ENCODE measurements around the gene RPN1.
"Not testable (repeated sequence)": the region's sequence is repeated elsewhere in the genome, so short reads cannot be mapped to it uniquely, and the experiment has no call there.

Gene RPN1

GRCh38 chr3:128609294-128609693, 41.3 kb downstream of the RPN1 start:
- DNase-seq (ENCODE audit: low read depth in 2 of 2) = no peak

GRCh38 chr3:128607710-128608048, 42.9 kb downstream of the RPN1 start:
- no peak for DNase-seq (ENCODE audit: low read depth in 2 of 2)

GRCh38 chr3:128606094-128606493, 44.5 kb downstream of the RPN1 start:
- no peak for DNase-seq (ENCODE audit: low read depth in 2 of 2)

GRCh38 chr3:128605091-128606046, 45.2 kb downstream of the RPN1 start:
- no peak for DNase-seq (ENCODE audit: low read depth in 2 of 2)

GRCh38 chr3:128603811-128604775, 46.5 kb downstream of the RPN1 start:
- DNase-seq (ENCODE audit: low read depth in 2 of 2) = no peak

GRCh38 chr3:128603313-128603712, 47.3 kb downstream of the RPN1 start:
- DNase-seq (ENCODE audit: low read depth in 2 of 2) = no peak

- no peak for DNase-seq (ENCODE audit: low read depth in 2 of 2)
Measured at GRCh38 chr3:128598884-128599664, 51.5 kb downstream of the RPN1 start.

- DNase-seq (ENCODE audit: low read depth in 2 of 2) = no peak
Measured at GRCh38 chr3:128597900-128598299, 52.7 kb downstream of the RPN1 start.

- DNase-seq (ENCODE audit: low read depth in 2 of 2) = no peak
Measured at GRCh38 chr3:128592864-128593263, 57.8 kb downstream of the RPN1 start.

- no peak for DNase-seq (ENCODE audit: low read depth in 2 of 2)
Measured at GRCh38 chr3:128591738-128592426, 58.7 kb downstream of the RPN1 start.

- DNase-seq (ENCODE audit: low read depth in 2 of 2) = no peak
Measured at GRCh38 chr3:128590948-128591347, 59.7 kb downstream of the RPN1 start.

GRCh38 chr3:128589985-128590384, 60.6 kb downstream of the RPN1 start:
- not testable (repeated sequence) for DNase-seq (ENCODE audit: low read depth in 2 of 2)

- no peak for DNase-seq (ENCODE audit: low read depth in 2 of 2)
Measured at GRCh38 chr3:128588147-128588546, 62.5 kb downstream of the RPN1 start.

GRCh38 chr3:128587391-128587790, 63.2 kb downstream of the RPN1 start:
- DNase-seq (ENCODE audit: low read depth in 2 of 2) = no peak

GRCh38 chr3:128586932-128587331, 63.7 kb downstream of the RPN1 start:
- DNase-seq (ENCODE audit: low read depth in 2 of 2) = not testable (repeated sequence)

- not testable (repeated sequence) for DNase-seq (ENCODE audit: low read depth in 2 of 2)
Measured at GRCh38 chr3:128586391-128586790, 64.2 kb downstream of the RPN1 start.

GRCh38 chr3:128585974-128586373, 64.6 kb downstream of the RPN1 start:
- no peak for DNase-seq (ENCODE audit: low read depth in 2 of 2)

- DNase-seq (ENCODE audit: low read depth in 2 of 2) = no peak
Measured at GRCh38 chr3:128585189-128585588, 65.4 kb downstream of the RPN1 start.

- DNase-seq (ENCODE audit: low read depth in 2 of 2) = no peak
Measured at GRCh38 chr3:128584412-128585020, 66.1 kb downstream of the RPN1 start.

- no peak for DNase-seq (ENCODE audit: low read depth in 2 of 2)
Measured at GRCh38 chr3:128581566-128581965, 69.1 kb downstream of the RPN1 start.

- no peak for DNase-seq (ENCODE audit: low read depth in 2 of 2)
Measured at GRCh38 chr3:128579927-128580326, 70.7 kb downstream of the RPN1 start.

Data from stimulated activated CD8-positive, alpha-beta memory T cell treated with anti-CD3 and anti-CD28 coated beads, Interleukin-7, amount 100 ng/mL, for 1 hour (primary cell).